GM04503 (cell line): ENCODE results near the gene KRTAP10-4.
"Not testable (repeated sequence)": the region's sequence is repeated elsewhere in the genome, so short reads cannot be mapped to it uniquely, and the experiment has no call there.

ENCODE experiments used
- DNase-seq: peaks from one replicate; pipeline ENCODE4 v3.0.0-alpha.2; 2012; ENCODE audit warnings: low read depth

KRTAP10-4 gene

GRCh38 chr21:44533891-44534627, 39.5 kb upstream of the KRTAP10-4 start:
- no peak for DNase-seq

DNA sequence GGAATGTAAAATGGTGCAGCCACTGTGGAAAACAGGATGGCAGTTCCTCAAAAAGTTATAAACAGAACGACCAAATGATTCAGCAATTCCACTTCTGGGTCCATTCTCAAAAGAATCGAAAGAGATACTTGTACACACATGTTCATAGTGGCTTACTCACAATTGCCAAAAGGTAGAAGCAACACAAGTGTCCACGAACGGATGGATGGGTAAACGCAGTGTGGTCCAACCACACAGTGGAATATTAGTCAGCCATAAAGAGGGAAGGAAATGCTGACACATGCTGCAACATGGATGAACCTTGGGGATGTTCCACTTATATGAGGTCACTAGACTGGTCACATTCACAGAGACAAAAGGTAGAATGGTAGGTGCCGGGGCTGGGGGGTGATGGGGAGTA, 38.8 kb upstream of the KRTAP10-4 start:
- no peak for DNase-seq

GRCh38 chr21:44535963-44536362, 37.6 kb upstream of the KRTAP10-4 start:
- DNase-seq = no peak

DNA sequence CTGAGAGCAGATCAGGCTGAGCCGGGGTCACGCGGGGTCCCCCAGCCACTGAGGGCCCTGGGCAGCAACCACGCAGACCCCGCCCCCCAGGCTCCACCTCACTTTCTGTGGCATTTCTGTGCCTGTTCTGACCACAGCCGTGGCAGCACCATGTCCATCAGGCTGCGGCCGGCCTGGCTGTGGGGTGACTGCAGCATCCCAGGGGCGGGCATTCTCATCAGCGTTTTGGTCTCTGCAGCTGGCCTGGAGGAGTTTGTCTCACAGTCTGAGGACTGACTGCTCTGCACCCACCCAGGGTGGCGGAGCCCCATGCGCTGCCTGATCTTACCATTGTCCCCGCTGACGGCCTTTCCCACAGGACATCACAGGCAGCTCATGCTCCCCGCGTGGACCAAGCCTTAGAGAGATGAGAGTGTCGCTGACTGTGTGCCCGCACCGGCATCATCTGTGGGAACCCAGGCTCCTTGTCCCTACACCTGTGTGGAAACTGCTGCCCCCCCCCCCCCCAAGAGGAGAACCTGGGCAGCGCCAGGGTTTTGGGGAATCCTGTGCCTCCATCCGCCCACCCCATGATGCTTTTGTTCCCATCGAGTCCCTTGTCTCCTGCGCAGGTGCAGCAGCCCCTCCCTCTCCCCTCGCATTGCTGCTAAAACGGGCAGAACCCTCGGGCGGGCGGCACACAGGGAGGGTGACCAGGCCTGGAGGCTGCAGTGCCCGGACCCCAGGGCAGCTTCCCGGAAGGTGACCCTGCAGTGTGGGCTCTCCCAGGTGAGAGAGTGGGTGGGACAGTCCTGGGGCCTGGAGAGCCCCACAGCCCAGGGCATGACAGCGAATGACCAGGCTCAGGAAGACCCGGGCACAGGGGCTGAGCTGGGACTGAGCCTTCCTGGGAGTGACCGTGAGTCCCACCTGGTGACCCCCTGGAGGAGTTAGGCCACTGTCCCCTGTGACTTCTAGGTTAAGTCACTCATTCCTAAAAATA, 35.3 kb upstream of the KRTAP10-4 start:
- no peak for DNase-seq

DNA sequence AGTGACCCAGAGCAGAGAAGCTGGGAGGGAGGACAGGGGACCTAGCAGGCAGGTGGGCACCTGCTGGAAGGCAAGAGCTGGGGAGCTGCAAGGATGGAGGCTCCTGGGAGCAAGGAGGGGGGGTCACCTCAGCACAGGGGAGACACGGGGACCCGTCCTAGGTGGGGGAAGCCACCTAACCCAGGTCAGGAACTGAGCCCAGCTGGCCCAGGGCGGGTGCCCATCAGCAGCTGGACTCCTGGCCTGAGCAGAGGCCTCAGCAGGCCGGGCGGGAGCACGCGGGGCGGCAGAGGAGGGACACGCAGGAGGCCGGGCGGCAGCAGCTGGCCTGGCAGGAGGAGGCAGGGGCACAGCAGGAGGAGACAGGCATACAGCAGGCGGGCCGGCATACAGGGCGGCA, 34.5 kb upstream of the KRTAP10-4 start:
- no peak for DNase-seq

GRCh38 chr21:44539991-44540666, 33.4 kb upstream of the KRTAP10-4 start, which contains the start of gene KRTAP10-1:
Gene KRTAP10-1 (minus strand): TSS chr21:44540195. CDS start chr21:44540150, 45 bp downstream.
- no peak for DNase-seq

DNA sequence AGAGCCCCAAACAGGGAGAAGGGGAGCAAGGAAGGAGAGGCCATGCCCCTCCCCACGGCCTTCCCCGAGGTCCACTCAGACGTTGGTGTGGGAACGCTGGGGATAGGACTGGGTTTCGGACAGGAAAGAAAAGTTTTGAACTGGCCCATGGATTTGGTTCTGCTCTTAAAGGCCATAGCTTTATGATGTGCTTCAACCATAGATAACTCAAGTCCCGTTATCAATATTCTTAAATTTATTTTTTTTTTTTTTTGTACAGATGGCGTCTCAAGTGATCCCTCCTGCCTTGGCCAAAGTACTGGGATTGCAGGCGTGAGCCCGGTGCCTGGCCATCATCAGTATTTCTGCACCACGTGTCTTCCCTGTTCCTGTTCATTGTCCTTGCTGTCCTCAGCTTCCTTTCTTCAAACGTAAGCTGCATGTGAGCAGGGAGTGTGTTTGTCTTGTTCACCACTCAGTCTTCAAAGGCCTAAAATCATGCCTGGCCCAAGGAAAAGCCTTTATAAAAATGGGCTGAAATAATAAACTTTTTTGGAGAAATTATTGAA, 32.7 kb upstream of the KRTAP10-4 start:
- no peak for DNase-seq

- DNase-seq = no peak
These were observed 30.8 kb upstream of the KRTAP10-4 start for GRCh38 chr21:44542716-44543115.

DNA sequence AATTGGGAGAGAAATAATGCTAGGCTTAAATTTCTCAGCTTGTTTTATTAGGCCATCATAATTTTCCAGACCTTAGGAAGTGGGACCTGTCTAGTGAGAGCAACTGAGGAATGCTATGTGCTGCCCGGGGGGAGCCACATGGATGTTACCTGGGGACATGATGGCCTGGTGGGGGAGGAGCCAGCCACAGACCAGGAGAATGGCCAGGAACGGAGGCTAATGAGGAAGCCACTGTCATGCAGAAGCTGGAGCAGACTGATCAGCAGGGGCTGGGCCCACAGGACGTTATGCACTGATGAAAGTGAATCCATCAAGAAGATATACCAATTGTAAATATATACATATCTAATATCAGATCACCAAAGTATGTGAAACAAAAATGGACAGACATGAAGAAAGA, 29.0 kb upstream of the KRTAP10-4 start:
- no peak for DNase-seq

GRCh38 chr21:44547656-44548331, 25.7 kb upstream of the KRTAP10-4 start:
- no peak for DNase-seq

DNA sequence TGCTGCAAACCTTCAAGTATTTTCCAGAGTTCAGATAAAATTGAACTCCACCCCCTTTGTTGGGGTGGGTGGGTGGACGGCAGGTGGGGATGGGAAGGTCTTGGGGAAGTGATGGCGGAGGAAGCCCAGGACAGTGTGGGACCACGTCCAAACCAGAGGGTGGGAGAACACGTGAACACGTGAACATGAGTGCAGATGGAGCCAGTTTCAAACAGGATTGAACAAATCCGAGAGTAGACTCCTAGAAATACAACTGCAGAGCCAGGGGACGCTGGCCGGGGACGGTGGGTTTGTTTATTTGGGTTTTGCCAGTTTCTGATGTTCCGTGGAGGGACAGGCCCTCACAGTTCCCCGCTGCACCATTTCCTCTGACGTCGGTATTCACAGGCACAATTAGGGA, 25.1 kb upstream of the KRTAP10-4 start:
- no peak for DNase-seq

- no peak for DNase-seq
These were observed 24.6 kb upstream of the KRTAP10-4 start for GRCh38 chr21:44548922-44549321.

DNA sequence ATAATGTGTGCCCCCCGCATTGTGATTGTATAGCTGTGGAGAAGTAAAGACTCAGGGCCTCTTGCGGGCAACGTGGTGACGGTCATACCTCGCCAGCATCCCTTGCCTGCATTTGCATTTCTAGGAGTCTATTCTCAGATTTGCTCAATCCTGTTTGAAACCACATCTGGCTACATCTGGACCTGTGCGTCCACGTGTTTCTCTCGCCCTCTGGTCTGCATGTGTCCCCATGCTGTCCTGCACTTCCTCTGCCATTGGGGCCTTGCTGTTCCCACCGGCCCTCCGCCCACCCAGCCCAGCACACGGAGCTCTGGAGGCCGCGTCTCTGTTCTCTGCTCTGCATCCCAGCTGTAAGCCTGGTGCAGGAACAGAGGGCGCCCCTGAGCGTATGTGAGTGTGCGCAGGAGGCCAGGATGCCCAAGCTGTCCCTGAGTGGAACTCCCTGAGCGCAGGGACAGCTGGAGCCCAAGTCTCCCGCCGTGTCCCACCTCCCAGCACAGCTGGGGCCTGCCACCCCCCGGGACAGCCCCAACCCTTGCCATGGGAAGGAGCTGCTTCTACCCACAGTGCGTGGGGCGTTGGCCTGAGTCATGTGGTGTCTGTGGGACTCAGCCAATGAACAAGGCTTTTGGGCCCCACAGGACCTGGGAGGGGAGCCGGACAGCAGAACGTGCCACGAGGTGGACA, 23.9 kb upstream of the KRTAP10-4 start:
- no peak for DNase-seq

GRCh38 chr21:44550285-44550684, 23.2 kb upstream of the KRTAP10-4 start:
- DNase-seq = not testable (repeated sequence)

GRCh38 chr21:44550807-44551206, 22.7 kb upstream of the KRTAP10-4 start:
- no peak for DNase-seq

DNA sequence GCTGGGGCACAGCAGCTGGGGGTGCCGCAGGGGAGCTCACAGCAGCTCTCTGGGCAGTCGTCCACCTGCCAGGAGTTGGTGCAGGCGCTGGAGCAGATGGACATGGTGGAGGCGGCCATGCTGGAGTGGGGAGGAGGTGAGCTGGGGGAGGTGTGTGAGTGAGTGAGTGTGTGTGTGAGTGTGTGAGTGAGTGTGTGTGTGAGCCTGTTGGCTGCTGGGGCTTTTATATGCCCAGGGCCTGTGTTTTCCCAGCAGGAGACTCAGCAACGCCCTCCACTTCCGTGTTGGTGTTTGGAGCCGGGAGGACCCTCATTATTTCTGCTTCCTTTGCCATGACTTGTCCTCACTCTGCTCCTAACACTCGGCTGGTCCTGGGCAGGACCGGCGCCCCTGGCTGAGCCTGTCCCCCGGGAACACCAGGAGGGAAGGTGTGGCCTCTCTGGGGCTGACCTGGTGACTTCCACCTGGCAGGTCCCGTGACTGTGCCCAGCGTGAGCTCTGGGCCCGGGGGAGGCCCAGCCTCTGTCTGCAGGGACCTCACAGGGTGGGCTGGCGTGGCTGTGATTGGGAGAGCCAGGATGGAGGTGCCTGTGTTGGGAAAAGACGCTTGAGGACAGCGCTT, 22.1 kb upstream of the KRTAP10-4 start, which contains the start of gene KRTAP10-2:
Gene KRTAP10-2, minus strand, starts transcription at position 166 of the 622 bp plus-strand sequence. Its CDS starts 47 bp downstream, at position 119.
- no peak for DNase-seq

DNA sequence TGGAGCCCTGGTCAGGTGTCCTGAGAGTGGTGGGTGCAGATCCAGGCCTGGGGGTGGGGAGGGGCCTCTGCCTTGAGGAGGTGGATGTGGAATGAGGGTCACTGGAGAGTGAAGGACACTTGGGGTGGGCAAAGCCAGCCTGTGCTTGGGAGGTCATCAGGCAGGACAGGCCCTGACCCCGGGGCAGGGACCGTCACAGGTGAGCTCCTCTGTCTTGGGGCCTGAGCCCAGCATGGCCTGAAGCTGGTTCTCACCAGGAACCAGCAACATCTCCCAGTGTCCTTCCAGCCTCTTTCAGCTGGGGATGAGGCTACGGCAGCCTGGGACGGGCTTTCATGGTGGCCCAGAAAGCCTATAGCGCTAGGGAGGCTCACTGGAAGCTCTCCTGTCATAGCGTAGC, 21.4 kb upstream of the KRTAP10-4 start:
- no peak for DNase-seq

DNA sequence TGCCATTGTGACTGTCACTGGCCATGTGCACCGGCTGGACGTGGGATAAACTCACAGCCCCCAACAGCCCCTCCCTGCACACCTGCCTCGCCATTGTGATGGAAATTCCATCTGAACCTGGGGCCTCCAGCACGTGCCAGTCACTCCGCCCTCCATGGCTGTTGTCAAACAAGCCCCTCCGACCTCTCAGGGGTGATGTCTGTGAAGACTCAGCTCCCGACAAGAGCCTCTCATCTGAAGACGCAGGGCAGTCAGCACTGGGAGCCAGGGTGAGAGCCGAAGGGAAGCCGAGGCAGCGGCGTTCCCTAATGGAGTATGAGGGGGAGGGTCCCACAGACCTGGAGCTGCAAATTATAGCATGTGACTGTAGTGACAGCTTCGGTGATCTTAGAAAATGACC, 20.8 kb upstream of the KRTAP10-4 start:
- DNase-seq = no peak

- DNase-seq = no peak
These were observed 18.2 kb upstream of the KRTAP10-4 start for GRCh38 chr21:44555200-44555875.

GRCh38 chr21:44556879-44557278, 16.6 kb upstream of the KRTAP10-4 start:
- DNase-seq = no peak
